ENCODE measurements around the gene FREM3.

Gene FREM3

DNA sequence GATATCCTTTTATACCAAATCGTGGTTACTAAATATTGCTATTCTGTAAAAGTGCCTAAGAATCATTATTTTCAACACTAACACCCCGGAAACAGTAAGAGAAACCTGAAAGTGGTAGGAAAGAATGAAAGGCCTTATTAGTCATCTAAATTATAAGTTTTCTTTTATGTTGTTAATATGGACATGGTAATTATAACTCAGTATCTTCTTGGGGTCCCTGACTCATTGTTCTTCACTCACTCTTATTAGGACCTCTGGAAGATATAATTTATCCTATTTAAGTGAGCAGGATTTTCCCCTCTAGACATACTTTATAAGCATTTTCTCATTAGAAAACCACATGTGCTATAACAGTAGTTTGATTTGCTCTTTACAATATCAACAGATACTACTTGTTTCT lies 136.0 kb downstream of the FREM3 start:
- Histone ChIP-seq H3K27ac (ENCODE audit: low read length) (no peak overlapping the region), H3K9ac (ENCODE audit: low read length) (no peak overlapping the region), H3K27me3 (ENCODE audit: control insufficient read depth, insufficient read depth, low read length) (peaks cover 6% of the 10 kb centered on the region), H3K36me3 (ENCODE audit: control insufficient read depth, low read depth, low read length) (no peaks in the 10 kb centered on the region), H3K9me3 (ENCODE audit: control insufficient read depth, low read depth, low read length) (no peaks in the 10 kb centered on the region), H3K4me3 (ENCODE audit: low read length) (no peak overlapping the region), H3K4me1 (ENCODE audit: control insufficient read depth, low read depth, low read length) (no peaks in the 10 kb centered on the region)

DNA sequence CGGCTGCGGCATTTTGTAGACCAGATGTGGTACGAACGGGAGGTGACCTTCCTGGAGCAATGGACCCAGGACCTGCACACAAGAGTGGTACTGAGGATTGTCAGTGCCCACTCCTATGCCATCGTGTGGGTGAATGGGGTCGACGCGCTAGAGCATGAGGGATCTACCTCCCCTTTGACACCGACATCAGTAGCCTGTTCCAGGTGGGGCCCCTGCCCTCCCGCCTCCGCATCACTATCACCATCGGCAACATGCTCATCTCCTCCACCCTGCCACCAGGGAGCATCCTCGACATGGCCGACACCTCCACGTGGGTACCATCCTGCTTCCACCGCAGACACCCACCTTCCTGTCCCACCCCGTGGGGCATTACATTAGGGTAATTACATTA lies 140.7 kb downstream of the FREM3 start:
- Histone ChIP-seq H3K4me3 (ENCODE audit: low read length) (peak overlapping the region; percentile 59), H3K9me3 (ENCODE audit: control insufficient read depth, low read depth, low read length) (no peaks in the 10 kb centered on the region), H3K4me1 (ENCODE audit: control insufficient read depth, low read depth, low read length) (no peaks in the 10 kb centered on the region), H3K27ac (ENCODE audit: low read length) (no peak overlapping the region), H3K27me3 (ENCODE audit: control insufficient read depth, insufficient read depth, low read length) (peaks cover 7% of the 10 kb centered on the region), H3K9ac (ENCODE audit: low read length) (peak overlapping the region; percentile 18), H3K36me3 (ENCODE audit: control insufficient read depth, low read depth, low read length) (peaks cover 3% of the 10 kb centered on the region)

DNA sequence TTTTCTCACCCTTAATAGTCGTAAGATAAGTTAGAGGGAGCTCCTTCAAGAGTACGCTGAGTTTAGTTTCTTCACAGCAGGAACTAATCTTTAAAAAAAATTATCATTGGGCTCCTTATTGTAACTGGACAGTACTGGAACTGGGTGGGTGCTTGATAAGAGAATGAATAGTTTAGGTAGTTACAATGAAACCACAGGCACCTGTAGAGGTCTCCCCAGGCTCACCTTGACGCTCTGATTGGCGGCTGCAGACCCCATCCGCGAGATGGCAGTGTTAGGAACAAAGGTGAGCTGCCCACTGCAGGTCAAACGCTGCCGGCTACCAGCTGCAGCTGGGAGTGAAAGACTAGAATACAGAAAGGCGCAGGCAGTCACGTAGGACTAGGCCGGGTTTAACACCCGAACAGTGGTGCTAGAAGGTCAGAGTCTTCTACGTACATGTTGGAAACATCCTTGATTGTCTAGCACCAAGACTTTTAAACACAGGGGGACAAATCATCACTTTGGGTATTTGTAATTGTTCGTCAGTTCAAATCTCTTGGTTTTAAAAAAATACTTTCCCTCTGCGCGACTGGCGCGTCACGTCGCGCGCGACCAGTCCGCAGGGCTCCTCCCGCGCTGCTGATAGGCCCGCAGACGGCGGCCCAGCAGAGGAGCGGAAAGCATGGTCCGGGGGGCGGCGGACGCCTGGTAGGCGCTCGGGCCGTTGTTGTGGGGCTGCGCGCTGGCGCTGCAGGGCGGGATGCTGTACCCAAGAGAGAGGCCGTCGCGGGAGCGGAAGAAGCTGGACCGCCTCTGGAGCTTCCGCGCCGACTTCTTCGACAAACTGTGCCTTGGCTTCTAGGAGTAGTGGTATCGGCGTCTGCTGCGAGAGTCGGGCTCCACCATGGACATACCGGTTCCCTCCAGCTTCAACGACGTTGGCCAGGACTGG lies 141.4 kb downstream of the FREM3 start:
- peak overlapping the region; percentile 59 for H3K4me3 ChIP-seq (ENCODE audit: low read length)
- no peaks in the 10 kb centered on the region for H3K9me3 ChIP-seq (ENCODE audit: control insufficient read depth, low read depth, low read length)
- H3K27ac ChIP-seq (ENCODE audit: low read length): no peak overlapping the region
- H3K27me3 ChIP-seq (ENCODE audit: control insufficient read depth, insufficient read depth, low read length): peaks cover 7% of the 10 kb centered on the region
- H3K9ac ChIP-seq (ENCODE audit: low read length): peak overlapping the region; percentile 18
- H3K4me1 ChIP-seq (ENCODE audit: control insufficient read depth, low read depth, low read length): no peaks in the 10 kb centered on the region
- peaks cover 9% of the 10 kb centered on the region for H3K36me3 ChIP-seq (ENCODE audit: control insufficient read depth, low read depth, low read length)

DNA sequence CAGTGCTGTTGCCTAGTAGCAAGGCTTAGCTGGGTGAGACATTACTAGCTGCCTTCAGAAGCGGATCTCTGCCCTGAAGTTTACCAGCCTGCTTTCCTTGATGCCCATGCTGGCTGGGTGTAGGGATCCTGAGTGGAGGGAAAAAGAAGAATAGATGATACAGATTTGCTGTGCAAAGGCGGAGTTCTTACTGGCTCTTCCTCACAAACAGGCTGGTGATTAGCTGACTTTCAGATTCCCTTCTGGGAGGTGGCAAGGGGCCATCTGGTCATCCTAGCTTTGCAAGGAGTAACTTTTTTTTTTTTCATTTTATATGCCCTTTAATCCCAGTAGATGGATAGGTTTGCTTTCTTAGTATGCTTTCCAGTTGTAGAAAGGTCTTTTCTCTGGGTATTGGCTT lies 142.2 kb downstream of the FREM3 start:
- Histone ChIP-seq H3K9me3 (ENCODE audit: control insufficient read depth, low read depth, low read length) (no peaks in the 10 kb centered on the region), H3K27ac (ENCODE audit: low read length) (no peak overlapping the region), H3K36me3 (ENCODE audit: control insufficient read depth, low read depth, low read length) (peaks cover 15% of the 10 kb centered on the region)

GRCh38 chr4:143555676-143556075 lies 144.8 kb downstream of the FREM3 start:
- Histone ChIP-seq H3K27ac (ENCODE audit: low read length) (no peak overlapping the region), H3K9me3 (ENCODE audit: control insufficient read depth, low read depth, low read length) (no peaks in the 10 kb centered on the region), H3K36me3 (ENCODE audit: control insufficient read depth, low read depth, low read length) (peaks cover 37% of the 10 kb centered on the region), H3K4me1 (ENCODE audit: control insufficient read depth, low read depth, low read length) (no peaks in the 10 kb centered on the region), H3K9ac (ENCODE audit: low read length) (no peak overlapping the region), H3K4me3 (ENCODE audit: low read length) (no peak overlapping the region), H3K27me3 (ENCODE audit: control insufficient read depth, insufficient read depth, low read length) (peaks cover 7% of the 10 kb centered on the region)

More for the DNA sequence above, 142.2 kb downstream of the FREM3 start:
- H3K9ac ChIP-seq (ENCODE audit: low read length): no peak overlapping the region
- H3K4me3 ChIP-seq (ENCODE audit: low read length): no peak overlapping the region
- H3K4me1 ChIP-seq (ENCODE audit: control insufficient read depth, low read depth, low read length): no peaks in the 10 kb centered on the region
- H3K27me3 ChIP-seq (ENCODE audit: control insufficient read depth, insufficient read depth, low read length): peaks cover 7% of the 10 kb centered on the region

DNA sequence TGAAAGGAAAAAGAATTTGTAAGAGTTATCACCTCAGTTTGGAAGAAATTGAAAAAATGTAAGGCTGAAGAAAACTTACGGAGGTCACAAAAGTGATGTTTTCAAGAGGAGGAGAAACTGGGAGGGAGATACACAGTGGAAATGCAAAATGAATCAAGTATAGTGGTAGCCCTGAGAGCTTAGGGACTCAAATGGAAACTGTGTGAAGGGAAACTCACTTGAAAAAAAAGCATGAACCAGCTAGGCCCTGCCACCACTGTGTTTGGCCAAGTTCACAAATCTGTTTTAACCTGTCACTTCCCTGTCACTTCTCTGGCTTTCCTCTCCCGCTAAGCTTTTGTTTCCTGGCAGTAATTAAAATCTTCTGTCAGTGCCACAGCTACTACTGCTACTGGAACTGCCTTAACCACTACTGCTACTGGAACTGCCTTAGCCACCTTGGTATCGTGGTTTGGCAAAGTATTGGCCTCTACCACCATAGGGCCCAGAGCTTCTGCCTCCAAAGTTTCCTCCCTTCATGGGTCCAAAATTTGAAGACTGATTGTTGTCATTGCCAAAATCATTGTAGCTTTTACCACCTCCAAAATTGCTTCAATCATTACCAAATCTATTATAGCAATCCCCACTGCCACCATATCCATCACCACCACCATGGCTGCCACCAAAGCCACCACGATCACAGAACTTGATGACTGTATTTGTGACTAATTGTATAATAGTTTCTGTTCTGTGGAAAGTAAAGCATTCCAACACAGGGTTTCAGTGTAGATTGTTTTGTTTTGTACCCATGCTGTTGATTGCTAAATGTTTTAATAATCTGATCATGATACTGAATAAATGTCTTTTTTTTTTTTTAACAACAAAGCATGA lies 145.5 kb downstream of the FREM3 start:
- no peaks in the 10 kb centered on the region for H3K4me1 ChIP-seq (ENCODE audit: control insufficient read depth, low read depth, low read length)
- H3K27ac ChIP-seq (ENCODE audit: low read length): no peak overlapping the region
- no peak overlapping the region for H3K4me3 ChIP-seq (ENCODE audit: low read length)
- H3K9ac ChIP-seq (ENCODE audit: low read length): no peak overlapping the region
- H3K27me3 ChIP-seq (ENCODE audit: control insufficient read depth, insufficient read depth, low read length): peaks cover 6% of the 10 kb centered on the region
- peaks cover 43% of the 10 kb centered on the region for H3K36me3 ChIP-seq (ENCODE audit: control insufficient read depth, low read depth, low read length)
- H3K9me3 ChIP-seq (ENCODE audit: control insufficient read depth, low read depth, low read length): no peaks in the 10 kb centered on the region

DNA sequence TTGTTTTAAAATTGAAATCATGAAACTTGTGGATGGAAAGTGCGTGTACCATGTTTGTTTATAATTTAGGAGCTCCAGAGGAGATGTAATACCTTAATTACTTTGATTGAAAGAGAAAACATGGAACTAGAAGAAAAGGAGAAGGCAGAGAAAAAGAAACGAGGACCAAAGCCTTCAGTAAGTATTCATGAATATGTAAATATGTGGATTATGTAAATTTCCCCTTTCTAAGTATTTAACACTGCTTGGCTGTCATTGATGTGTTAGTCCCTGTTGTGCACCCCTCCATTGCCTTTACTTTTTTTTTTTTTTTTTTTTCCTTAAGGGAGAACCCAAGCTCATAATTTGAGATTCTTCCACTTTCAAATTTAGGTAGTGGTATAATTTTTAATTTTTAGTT lies 150.5 kb downstream of the FREM3 start:
- H3K4me3 ChIP-seq (ENCODE audit: low read length): no peak overlapping the region
- peaks cover 92% of the 10 kb centered on the region for H3K36me3 ChIP-seq (ENCODE audit: control insufficient read depth, low read depth, low read length)
- no peaks in the 10 kb centered on the region for H3K4me1 ChIP-seq (ENCODE audit: control insufficient read depth, low read depth, low read length)
- no peaks in the 10 kb centered on the region for H3K9me3 ChIP-seq (ENCODE audit: control insufficient read depth, low read depth, low read length)
- no peak overlapping the region for H3K27ac ChIP-seq (ENCODE audit: low read length)
- H3K27me3 ChIP-seq (ENCODE audit: control insufficient read depth, insufficient read depth, low read length): no peaks in the 10 kb centered on the region
- H3K9ac ChIP-seq (ENCODE audit: low read length): no peak overlapping the region

DNA sequence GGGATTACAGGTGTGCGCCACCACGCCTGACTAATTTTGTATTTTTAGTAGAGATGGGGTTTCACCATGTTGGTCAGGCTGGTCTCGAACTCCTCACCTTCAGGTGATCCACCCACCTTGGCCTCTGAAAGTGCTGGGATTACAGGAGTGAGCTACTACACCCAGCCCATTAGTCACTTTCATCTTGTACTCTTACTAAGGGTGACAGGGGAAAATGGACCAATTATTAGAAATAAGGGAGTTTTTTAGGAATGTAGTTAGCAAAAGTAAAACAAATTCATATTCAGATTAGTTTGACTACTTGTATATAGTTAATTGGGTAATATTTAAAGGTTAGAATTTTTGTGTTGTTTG lies 160.8 kb downstream of the FREM3 start:
- H3K4me1 ChIP-seq (ENCODE audit: control insufficient read depth, low read depth, low read length): no peaks in the 10 kb centered on the region
- H3K4me3 ChIP-seq (ENCODE audit: low read length): no peak overlapping the region
- peaks cover 97% of the 10 kb centered on the region for H3K36me3 ChIP-seq (ENCODE audit: control insufficient read depth, low read depth, low read length)
- no peak overlapping the region for H3K9ac ChIP-seq (ENCODE audit: low read length)
- H3K27ac ChIP-seq (ENCODE audit: low read length): no peak overlapping the region
- no peaks in the 10 kb centered on the region for H3K9me3 ChIP-seq (ENCODE audit: control insufficient read depth, low read depth, low read length)
- no peaks in the 10 kb centered on the region for H3K27me3 ChIP-seq (ENCODE audit: control insufficient read depth, insufficient read depth, low read length)

GRCh38 chr4:143538979-143539669 lies 161.4 kb downstream of the FREM3 start:
- no peaks in the 10 kb centered on the region for H3K9me3 ChIP-seq (ENCODE audit: control insufficient read depth, low read depth, low read length)

GRCh38 chr4:143531788-143532491 lies 168.5 kb downstream of the FREM3 start:
- H3K4me3 ChIP-seq (ENCODE audit: low read length): no peak overlapping the region
- H3K27me3 ChIP-seq (ENCODE audit: control insufficient read depth, insufficient read depth, low read length): no peaks in the 10 kb centered on the region
- no peak overlapping the region for H3K27ac ChIP-seq (ENCODE audit: low read length)
- peaks cover 96% of the 10 kb centered on the region for H3K36me3 ChIP-seq (ENCODE audit: control insufficient read depth, low read depth, low read length)
- no peaks in the 10 kb centered on the region for H3K4me1 ChIP-seq (ENCODE audit: control insufficient read depth, low read depth, low read length)
- no peaks in the 10 kb centered on the region for H3K9me3 ChIP-seq (ENCODE audit: control insufficient read depth, low read depth, low read length)
- no peak overlapping the region for H3K9ac ChIP-seq (ENCODE audit: low read length)

More at GRCh38 chr4:143538979-143539669, 161.4 kb downstream of the FREM3 start:
- H3K27me3 ChIP-seq (ENCODE audit: control insufficient read depth, insufficient read depth, low read length): no peaks in the 10 kb centered on the region
- H3K9ac ChIP-seq (ENCODE audit: low read length): no peak overlapping the region
- no peaks in the 10 kb centered on the region for H3K4me1 ChIP-seq (ENCODE audit: control insufficient read depth, low read depth, low read length)
- H3K27ac ChIP-seq (ENCODE audit: low read length): no peak overlapping the region
- H3K4me3 ChIP-seq (ENCODE audit: low read length): no peak overlapping the region
- peaks cover 97% of the 10 kb centered on the region for H3K36me3 ChIP-seq (ENCODE audit: control insufficient read depth, low read depth, low read length)

DNA sequence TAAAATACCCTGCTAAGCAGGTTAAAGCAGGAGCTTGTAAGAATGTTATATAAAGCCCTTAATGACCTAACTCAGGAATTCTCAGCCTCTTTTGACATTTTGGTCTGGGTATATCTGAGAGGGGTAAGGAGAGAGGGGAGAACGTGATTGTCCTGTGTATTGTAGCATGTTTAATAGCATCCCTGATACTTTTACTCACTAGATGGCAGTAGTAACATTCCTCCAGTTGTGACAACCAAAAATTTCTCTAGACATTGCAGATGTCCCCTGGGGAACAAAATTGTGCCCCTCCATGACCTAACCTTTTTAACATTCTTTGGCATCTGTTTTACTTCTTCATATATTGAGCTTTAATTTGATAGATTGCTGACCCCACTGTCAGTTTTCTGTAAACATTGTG lies 169.1 kb downstream of the FREM3 start:
- no peak overlapping the region for H3K4me3 ChIP-seq (ENCODE audit: low read length)
- peaks cover 96% of the 10 kb centered on the region for H3K36me3 ChIP-seq (ENCODE audit: control insufficient read depth, low read depth, low read length)

More for the DNA sequence above, 169.1 kb downstream of the FREM3 start:
- Histone ChIP-seq H3K9ac (ENCODE audit: low read length) (no peak overlapping the region), H3K4me1 (ENCODE audit: control insufficient read depth, low read depth, low read length) (no peaks in the 10 kb centered on the region), H3K27me3 (ENCODE audit: control insufficient read depth, insufficient read depth, low read length) (no peaks in the 10 kb centered on the region), H3K27ac (ENCODE audit: low read length) (no peak overlapping the region), H3K9me3 (ENCODE audit: control insufficient read depth, low read depth, low read length) (no peaks in the 10 kb centered on the region)

All from iPS-18a (cell line).